Inferior parietal cortex (tissue), 1 donor: Measurements from ENCODE around the gene SSC4D.

Experiments
- DNase-seq: peaks from one replicate; pipeline ENCODE4 v3.0.0-alpha.2; 2016; ENCODE audit errors: extremely low spot score

The SSC4D gene

DNA sequence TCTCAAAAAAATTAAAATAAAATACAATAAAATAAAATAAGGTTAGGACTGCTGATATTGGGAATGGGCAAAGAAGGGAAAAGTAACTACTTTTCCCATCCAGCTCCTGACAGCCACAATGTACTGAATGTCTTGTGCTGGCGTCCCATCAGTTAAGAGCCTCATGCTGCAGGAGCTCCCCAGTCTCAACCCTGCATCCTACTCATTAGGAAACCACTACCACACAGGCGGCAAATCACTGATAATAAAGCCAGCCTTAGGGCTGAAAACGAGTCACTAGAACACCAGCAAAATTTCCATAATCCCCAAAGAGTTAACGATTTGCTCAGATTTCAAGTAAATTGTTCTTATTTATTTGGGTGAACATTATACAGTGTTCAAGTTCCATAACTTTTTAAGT, 55.0 kb downstream of the SSC4D start:
- DNase-seq, result no peak

DNA sequence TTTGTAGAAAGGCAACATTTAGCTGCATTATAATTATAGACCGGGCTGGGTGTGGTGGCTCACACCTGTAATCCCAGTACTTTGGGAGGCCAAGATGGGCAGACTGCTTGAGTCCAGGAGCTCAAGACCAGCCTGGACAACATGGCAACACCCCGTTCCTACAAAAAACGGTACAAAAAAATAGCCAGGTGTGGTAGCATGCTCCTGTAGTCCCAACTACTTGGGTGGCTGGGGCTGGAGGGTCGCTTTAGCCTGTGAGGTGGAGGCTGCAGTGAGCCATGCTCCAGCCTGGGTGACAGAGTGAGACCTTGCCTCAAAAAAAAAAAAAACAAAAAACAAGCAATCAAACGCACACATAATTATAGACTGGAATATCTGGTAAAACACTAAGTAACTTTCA, 55.8 kb downstream of the SSC4D start:
- no peak for DNase-seq

DNA sequence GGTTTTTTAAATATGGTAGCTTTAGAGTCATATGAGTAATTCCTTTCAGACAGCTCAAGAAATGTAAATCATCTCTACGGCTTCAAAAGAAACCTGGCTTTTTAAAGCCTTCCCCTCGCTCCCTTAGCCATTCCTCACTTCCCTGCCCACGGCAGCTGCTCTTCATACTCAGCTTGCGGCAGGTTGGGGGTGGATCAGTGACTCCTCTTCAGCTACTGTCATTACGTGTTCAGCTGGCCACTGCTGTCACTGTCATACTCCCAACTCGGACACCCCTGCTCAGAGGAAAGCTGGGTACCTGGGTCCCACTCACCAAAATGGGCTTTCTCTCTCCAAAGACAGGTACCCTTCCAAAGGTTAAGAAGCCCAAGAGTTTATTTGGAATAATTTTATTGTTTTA, 57.3 kb downstream of the SSC4D start:
- DNase-seq, result no peak

DNA sequence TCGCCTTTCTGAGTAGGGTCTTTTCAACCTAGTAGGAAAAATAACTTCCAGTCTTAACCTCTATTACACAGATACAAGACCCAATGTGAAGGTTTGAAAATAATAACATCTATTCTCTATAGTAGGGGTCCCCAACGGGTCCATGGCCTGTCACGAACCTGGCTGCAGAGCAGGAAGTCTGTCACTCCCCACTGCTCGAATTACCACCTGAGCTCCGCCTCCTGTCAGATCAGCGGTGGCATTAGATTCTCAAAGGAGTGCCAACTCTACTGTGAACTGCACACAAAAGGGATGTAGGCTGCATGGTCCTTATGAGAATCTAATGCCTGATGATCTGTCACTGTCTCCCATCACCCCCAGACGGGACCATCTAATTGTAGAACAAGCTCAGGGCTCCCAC, 58.1 kb downstream of the SSC4D start:
- no peak for DNase-seq

DNA sequence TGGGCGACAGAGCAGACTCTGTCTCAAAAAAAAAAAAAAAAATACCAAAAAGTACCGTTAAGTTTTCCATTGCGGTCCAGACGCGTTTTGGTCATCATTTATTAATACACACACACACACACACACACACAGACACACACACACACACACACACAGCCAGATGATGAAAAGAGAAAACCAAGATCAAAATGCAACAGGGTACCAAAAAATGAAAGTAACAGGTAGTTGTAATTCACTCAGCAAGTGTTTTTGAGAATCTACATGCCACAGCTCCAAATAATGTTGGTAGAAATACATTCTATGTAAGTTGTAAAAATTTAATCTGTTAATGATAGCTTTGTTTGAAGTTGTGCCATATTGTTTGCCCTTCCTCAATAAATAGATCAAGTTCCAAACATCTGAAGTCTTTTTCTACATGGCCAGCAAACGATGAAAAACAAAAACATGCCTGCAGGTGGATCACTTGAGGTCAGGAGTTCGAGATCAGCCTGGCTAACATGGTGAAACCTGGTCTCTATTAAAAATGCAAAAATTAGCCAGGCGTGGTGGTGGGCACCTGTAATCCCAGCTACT, 60.1 kb downstream of the SSC4D start:
- DNase-seq, result no peak

DNA sequence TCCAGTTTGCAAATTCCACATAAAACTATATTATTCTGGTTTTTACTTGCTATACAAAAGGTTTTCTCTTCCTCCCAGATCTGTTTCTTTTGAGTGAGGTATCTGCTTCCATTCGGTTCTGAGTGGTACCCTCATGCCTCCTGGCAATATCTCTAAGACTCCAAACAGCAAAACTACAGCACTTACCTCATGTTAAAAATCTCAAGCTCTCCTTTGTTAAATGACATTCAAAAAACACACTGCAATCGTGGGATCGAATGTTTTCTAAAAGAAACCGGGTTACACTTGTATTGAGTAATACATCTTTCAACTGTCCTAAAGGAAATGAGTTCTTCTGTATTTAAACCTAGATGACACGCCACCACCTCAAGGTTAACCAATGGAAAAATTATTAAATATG, 61.8 kb downstream of the SSC4D start:
- DNase-seq, result no peak

DNA sequence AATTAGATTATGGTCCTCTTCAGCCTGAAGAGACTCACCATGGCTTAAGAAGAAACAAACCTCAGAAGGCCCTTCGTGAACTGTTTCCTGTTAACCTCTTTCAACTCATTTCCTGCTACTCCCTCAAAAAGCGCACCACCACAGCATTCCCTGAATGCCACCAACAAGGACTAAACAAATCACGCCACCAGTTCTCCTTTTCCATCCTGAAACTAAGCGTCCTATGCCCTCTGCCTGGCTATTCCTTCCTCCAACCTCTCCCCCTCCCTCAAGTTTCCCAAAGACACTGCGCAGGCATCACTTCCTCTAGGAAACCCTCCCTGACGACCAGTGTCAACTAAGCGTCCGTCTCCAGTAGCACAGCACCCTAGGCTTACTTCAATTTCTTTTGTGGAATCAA, 62.7 kb downstream of the SSC4D start:
- no peak for DNase-seq

DNA sequence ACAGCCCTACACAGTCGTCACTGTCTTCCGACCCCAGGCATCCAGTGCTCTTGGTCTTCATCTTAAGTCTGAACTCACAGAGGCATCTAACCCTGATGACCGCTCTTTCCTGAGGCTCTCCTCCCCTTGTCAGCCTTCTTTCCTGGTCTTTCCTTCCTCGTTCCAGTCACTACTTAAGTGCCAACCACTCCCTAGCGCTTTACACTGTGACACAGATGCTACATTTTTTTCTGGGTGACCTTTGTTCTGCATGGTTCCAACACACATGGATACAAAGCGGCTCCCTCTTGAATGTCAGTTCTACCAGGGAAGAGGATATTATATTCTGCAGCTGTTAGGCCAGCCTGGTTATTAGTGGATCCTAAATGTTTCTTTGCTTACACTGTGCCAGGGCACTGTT, 63.4 kb downstream of the SSC4D start:
- no peak for DNase-seq

DNA sequence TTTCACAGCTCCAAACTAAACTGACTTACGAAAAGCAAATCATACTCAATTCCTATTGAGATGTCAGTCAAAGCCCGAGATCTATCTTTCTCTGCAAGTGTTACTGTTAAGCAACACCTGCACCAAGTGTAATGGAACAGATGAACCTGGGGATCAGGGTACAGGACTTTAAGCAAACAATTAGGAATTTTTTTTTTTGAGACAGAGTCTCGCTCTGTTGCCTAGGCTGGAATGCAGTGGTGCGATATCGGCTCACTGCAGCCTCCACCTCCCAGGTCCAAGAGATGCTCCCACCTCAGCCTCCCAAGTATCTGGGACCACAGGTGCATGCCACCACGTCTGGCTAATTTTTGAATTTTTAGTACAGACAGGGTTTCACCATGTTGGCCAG, 65.6 kb downstream of the SSC4D start:
- no peak for DNase-seq

DNA sequence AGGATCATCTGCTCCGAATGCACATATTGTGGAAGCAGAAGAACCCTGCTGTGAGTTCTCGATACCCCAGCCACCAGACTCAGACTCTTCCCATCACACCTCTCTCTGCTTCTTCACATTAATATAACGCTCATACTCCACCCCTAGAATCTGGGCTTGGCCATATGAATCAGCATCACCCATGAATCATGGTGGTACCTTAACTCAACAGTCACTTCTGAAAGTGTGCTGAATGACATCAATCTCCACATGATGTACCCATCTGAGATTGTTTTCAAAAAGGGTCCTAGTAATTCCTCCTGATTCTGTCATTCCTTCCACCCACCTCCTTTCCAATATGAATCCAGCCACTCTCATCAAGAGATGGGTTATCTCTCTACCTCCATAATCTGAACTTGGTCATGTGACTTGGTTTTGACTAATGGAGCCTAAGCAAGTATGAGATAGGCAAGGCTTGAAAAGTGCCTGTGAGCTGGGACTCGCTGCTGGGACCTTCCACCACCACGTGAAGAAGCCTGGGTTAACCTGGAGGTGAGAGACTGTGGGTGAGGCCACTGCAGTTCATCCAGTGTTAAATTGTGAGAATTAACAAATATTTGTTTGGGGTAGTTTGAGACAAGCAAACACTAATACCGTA, 66.1 kb downstream of the SSC4D start:
- no peak for DNase-seq

DNA sequence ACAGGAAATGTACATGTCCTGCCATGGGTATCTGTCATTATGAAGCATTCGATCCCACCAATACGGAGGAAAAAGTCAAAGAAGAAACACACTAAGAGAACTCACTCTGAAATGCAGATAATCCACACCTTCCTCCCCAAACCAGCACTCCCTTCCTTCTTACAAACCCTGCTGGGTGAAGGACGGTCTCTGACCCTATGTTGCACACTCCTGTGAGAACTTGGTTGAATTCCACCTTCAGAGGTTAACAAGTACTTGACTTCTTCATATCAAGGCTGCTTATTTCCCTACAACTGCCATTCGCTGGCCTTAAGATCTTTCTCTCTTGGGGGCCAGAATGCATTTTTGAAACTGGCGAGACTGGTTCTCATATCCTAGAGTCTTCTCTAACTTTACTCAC, 67.3 kb downstream of the SSC4D start:
- no peak for DNase-seq

DNA sequence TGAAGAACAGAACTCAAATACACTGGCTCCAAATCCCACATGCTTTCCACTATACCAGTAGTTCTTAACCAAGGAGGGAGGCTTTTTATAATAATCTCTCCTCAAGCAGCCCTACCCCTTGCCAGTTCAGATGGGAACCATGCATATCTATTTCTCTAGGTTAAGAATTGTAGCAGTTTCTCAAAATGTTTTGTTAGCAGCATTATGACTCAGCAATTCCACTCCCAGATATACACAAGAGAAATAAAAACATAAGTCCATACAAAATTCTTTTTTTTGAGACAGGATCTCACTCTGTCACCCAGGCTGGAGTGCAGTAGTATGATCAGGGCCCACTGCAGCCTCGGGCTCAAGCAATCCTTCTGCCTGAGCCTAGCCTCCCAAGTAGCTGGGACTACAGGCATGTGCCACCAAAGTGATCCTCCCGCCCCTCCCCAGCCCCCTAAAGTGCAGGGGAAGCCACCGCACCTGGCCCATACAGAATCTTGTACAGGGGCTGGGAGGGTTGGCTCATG, 68.8 kb downstream of the SSC4D start:
- DNase-seq, result no peak
